Measurements from ENCODE around the gene SHBG. TPM values are rescaled to one million over a fixed set of nuclear protein-coding genes. Genes with fewer than 3 reads are reported as not detected.

The SHBG gene
- polyA plus RNA-seq, 3 donors: 4.6 to 7.3 (median 6.4) TPM

Other genes starting within 250 kb of the SHBG start
- gene TNK1, start 249.0 kb upstream of the SHBG start, polyA plus RNA-seq (ENCODE audit: insufficient read length in 3 of 3): 1 to 10 TPM; 5.7 to 7.9 (median 6.1) TPM
- 10 to 100 TPM; 37.4 to 45.5 (median 41.1) TPM for gene PLSCR3, start 235.6 kb upstream of the SHBG start, polyA plus RNA-seq (ENCODE audit: insufficient read length in 3 of 3)
- 100 to 1,000 TPM in 1 of 3 donors, 10 to 100 TPM in 2; 83.2 to 104 (median 93.7) TPM for gene TMEM256, start 226.0 kb upstream of the SHBG start, polyA plus RNA-seq (ENCODE audit: insufficient read length in 3 of 3)
- gene NLGN2, start 222.3 kb upstream of the SHBG start, polyA plus RNA-seq (ENCODE audit: insufficient read length in 3 of 3): 10 to 100 TPM; 27.6 to 31.3 (median 29.4) TPM
- gene SPEM1, start 209.8 kb upstream of the SHBG start, polyA plus RNA-seq (ENCODE audit: insufficient read length in 3 of 3): not detected
- not detected for gene SPEM2, start 204.5 kb upstream of the SHBG start, polyA plus RNA-seq (ENCODE audit: insufficient read length in 3 of 3)
- not detected for gene SPEM3, start 201.3 kb upstream of the SHBG start, polyA plus RNA-seq (ENCODE audit: insufficient read length in 3 of 3)
- 1 to 10 TPM; 4.4 to 5.5 (median 5.1) TPM for gene TMEM102, start 194.7 kb upstream of the SHBG start, polyA plus RNA-seq (ENCODE audit: insufficient read length in 3 of 3)
- 1 to 10 TPM; 5.9 to 6.7 (median 6.0) TPM for gene FGF11, start 190.6 kb upstream of the SHBG start, polyA plus RNA-seq (ENCODE audit: insufficient read length in 3 of 3)
- 10 to 100 TPM in 2 of 3 donors, 1 to 10 TPM in 1; 9.0 to 12.1 (median 10.7) TPM for gene CHRNB1, start 185.1 kb upstream of the SHBG start, polyA plus RNA-seq (ENCODE audit: insufficient read length in 3 of 3)
- gene ZBTB4, start 150.5 kb upstream of the SHBG start, polyA plus RNA-seq (ENCODE audit: insufficient read length in 3 of 3): 10 to 100 TPM; 40.8 to 49.5 (median 47.1) TPM
- under 1 TPM; 0.20 to 0.67 (median 0.52) TPM for gene SLC35G6, start 148.7 kb upstream of the SHBG start, polyA plus RNA-seq (ENCODE audit: insufficient read length in 3 of 3)
- 100 to 1,000 TPM; 142 to 149 (median 143) TPM for gene POLR2A, start 145.8 kb upstream of the SHBG start, polyA plus RNA-seq (ENCODE audit: insufficient read length in 3 of 3)
- 10 to 100 TPM; 25.7 to 30.1 (median 28.2) TPM for gene TNFSF12, start 81.1 kb upstream of the SHBG start, polyA plus RNA-seq (ENCODE audit: insufficient read length in 3 of 3)
- gene TNFSF13, start 71.4 kb upstream of the SHBG start, polyA plus RNA-seq (ENCODE audit: insufficient read length in 3 of 3): 10 to 100 TPM; 12.8 to 18.2 (median 13.5) TPM
- gene SENP3, start 68.2 kb upstream of the SHBG start, polyA plus RNA-seq (ENCODE audit: insufficient read length in 3 of 3): 10 to 100 TPM; 61.2 to 77.8 (median 73.5) TPM
- 10 to 100 TPM; 58.8 to 76.9 (median 62.4) TPM for gene CD68, start 50.5 kb upstream of the SHBG start, polyA plus RNA-seq (ENCODE audit: insufficient read length in 3 of 3)
- 100 to 1,000 TPM; 106 to 126 (median 123) TPM for gene MPDU1, start 46.3 kb upstream of the SHBG start, polyA plus RNA-seq (ENCODE audit: insufficient read length in 3 of 3)
- 1 to 10 TPM; 3.7 to 4.9 (median 3.8) TPM for gene SOX15, start 40.0 kb upstream of the SHBG start, polyA plus RNA-seq (ENCODE audit: insufficient read length in 3 of 3)
- gene FXR2, start 15.2 kb upstream of the SHBG start, polyA plus RNA-seq (ENCODE audit: insufficient read length in 3 of 3): 10 to 100 TPM; 48.9 to 54.0 (median 52.3) TPM
- gene SAT2, start 2.3 kb upstream of the SHBG start, polyA plus RNA-seq (ENCODE audit: insufficient read length in 3 of 3): 100 to 1,000 TPM; 145 to 161 (median 161) TPM
- gene ATP1B2, start 20.8 kb downstream of the SHBG start, polyA plus RNA-seq (ENCODE audit: insufficient read length in 3 of 3): 10 to 100 TPM; 18.1 to 24.2 (median 21.5) TPM
- gene TP53, start 57.4 kb downstream of the SHBG start, polyA plus RNA-seq (ENCODE audit: insufficient read length in 3 of 3): 10 to 100 TPM; 68.2 to 79.1 (median 74.8) TPM
- gene WRAP53, start 58.3 kb downstream of the SHBG start, polyA plus RNA-seq (ENCODE audit: insufficient read length in 3 of 3): 10 to 100 TPM; 15.3 to 21.3 (median 17.0) TPM
- gene EFNB3, start 75.1 kb downstream of the SHBG start, polyA plus RNA-seq (ENCODE audit: insufficient read length in 3 of 3): 10 to 100 TPM; 21.3 to 29.1 (median 23.8) TPM
- under 1 TPM; 0.24 to 0.67 (median 0.34) TPM for gene DNAH2, start 87.6 kb downstream of the SHBG start, polyA plus RNA-seq (ENCODE audit: insufficient read length in 3 of 3)
- 10 to 100 TPM; 26.2 to 32.3 (median 28.8) TPM for gene KDM6B, start 204.1 kb downstream of the SHBG start, polyA plus RNA-seq (ENCODE audit: insufficient read length in 3 of 3)
- 10 to 100 TPM; 25.9 to 32.4 (median 26.0) TPM for gene TMEM88, start 224.9 kb downstream of the SHBG start, polyA plus RNA-seq (ENCODE audit: insufficient read length in 3 of 3)
- gene NAA38, start 227.4 kb downstream of the SHBG start, polyA plus RNA-seq (ENCODE audit: insufficient read length in 3 of 3): 100 to 1,000 TPM in 2 of 3 donors, 10 to 100 TPM in 1; 94.2 to 137 (median 104) TPM
- 10 to 100 TPM; 23.6 to 36.3 (median 27.2) TPM for gene CYB5D1, start 227.9 kb downstream of the SHBG start, polyA plus RNA-seq (ENCODE audit: insufficient read length in 3 of 3)

All from renal pelvis (tissue), 3 donors.